ENCODE measurements around the gene SLC16A9. TPM values are rescaled to one million over a fixed set of nuclear protein-coding genes. Genes with fewer than 3 reads are reported as not detected.

SLC16A9 gene
- total RNA-seq, 1 donor from 2014 or later, result 1.8 TPM

GRCh38 chr10:59724098-59724938 lies 14.7 kb upstream of the SLC16A9 start:
- ATAC-seq (no peak), DNase-seq (ENCODE audit: low spot score) (no peak)
- intact Hi-C loops (cut with DNase I), result no loop called here

- DNase-seq (ENCODE audit: low spot score) (no peak), ATAC-seq (no peak)
- intact Hi-C loops (cut with DNase I), result no loop called here
Measured at GRCh38 chr10:59720377-59720776, 10.7 kb upstream of the SLC16A9 start.

- DNase-seq (ENCODE audit: low spot score) (no peak), ATAC-seq (no peak)
- intact Hi-C loops (cut with DNase I), result no loop called here
Measured at GRCh38 chr10:59719374-59719773, 9.7 kb upstream of the SLC16A9 start.

- ATAC-seq (no peak), DNase-seq (ENCODE audit: low spot score) (no peak)
- intact Hi-C loops (cut with DNase I), result no loop called here
Measured at GRCh38 chr10:59718257-59718656, 8.6 kb upstream of the SLC16A9 start.

- no peak for DNase-seq (ENCODE audit: low spot score)
- intact Hi-C loops (cut with DNase I), result no loop called here
- no peak for ATAC-seq
Measured at GRCh38 chr10:59713196-59713821, 3.7 kb upstream of the SLC16A9 start.

GRCh38 chr10:59711871-59712494 lies 2.3 kb upstream of the SLC16A9 start:
- intact Hi-C loops (cut with DNase I), result no loop called here
- DNase-seq (ENCODE audit: low spot score), result no peak
- ATAC-seq, result no peak

GRCh38 chr10:59708816-59709394 lies 745 bp downstream of the SLC16A9 start:
- DNase-seq (ENCODE audit: low spot score) (peak; percentile 63), ATAC-seq (no peak)
- intact Hi-C loops (cut with DNase I), result no loop called here

GRCh38 chr10:59706851-59707797 lies 2.5 kb downstream of the SLC16A9 start:
- DNase-seq (ENCODE audit: low spot score) (no peak), ATAC-seq (no peak)
- intact Hi-C loops (cut with DNase I), result no loop called here

GRCh38 chr10:59705931-59706330 lies 3.7 kb downstream of the SLC16A9 start:
- ATAC-seq (no peak), DNase-seq (ENCODE audit: low spot score) (no peak)
- intact Hi-C loops (cut with DNase I), result no loop called here

GRCh38 chr10:59704630-59705029 lies 5.0 kb downstream of the SLC16A9 start:
- intact Hi-C loops (cut with DNase I), result no loop called here
- DNase-seq (ENCODE audit: low spot score), result no peak
- ATAC-seq, result no peak

- intact Hi-C loops (cut with DNase I), result no loop called here
- no peak for DNase-seq (ENCODE audit: low spot score)
- ATAC-seq, result no peak
Measured at GRCh38 chr10:59702347-59702746, 7.3 kb downstream of the SLC16A9 start.

GRCh38 chr10:59700709-59701108 lies 8.9 kb downstream of the SLC16A9 start:
- ATAC-seq (no peak), DNase-seq (ENCODE audit: low spot score) (no peak)
- intact Hi-C loops (cut with DNase I), result no loop called here

- intact Hi-C loops (cut with DNase I), result no loop called here
- ATAC-seq, result no peak
Measured at GRCh38 chr10:59698326-59698725, 11.3 kb downstream of the SLC16A9 start.

GRCh38 chr10:59695637-59696036 lies 14.0 kb downstream of the SLC16A9 start:
- no peak for DNase-seq (ENCODE audit: low spot score)
- no peak for ATAC-seq
- intact Hi-C loops (cut with DNase I), result no loop called here

More at GRCh38 chr10:59698326-59698725, 11.3 kb downstream of the SLC16A9 start:
- no peak for DNase-seq (ENCODE audit: low spot score)

GRCh38 chr10:59694936-59695335 lies 14.7 kb downstream of the SLC16A9 start:
- ATAC-seq (no peak), DNase-seq (ENCODE audit: low spot score) (no peak)
- intact Hi-C loops (cut with DNase I), result no loop called here

GRCh38 chr10:59692113-59692512 lies 17.5 kb downstream of the SLC16A9 start:
- DNase-seq (ENCODE audit: low spot score) (no peak), ATAC-seq (no peak)
- intact Hi-C loops (cut with DNase I), result no loop called here

GRCh38 chr10:59688921-59689351 lies 20.7 kb downstream of the SLC16A9 start:
- no peak for ATAC-seq
- no peak for DNase-seq (ENCODE audit: low spot score)
- intact Hi-C loops (cut with DNase I), result loop anchor here (2.0 kb wide), 1 partner anchor 160 kb away; no protein-coding TSS in a partner anchor

- no peak for DNase-seq (ENCODE audit: low spot score)
- intact Hi-C loops (cut with DNase I), result loop anchor here (2.0 kb wide), 1 partner anchor 161 kb away; no protein-coding TSS in a partner anchor
- no peak for ATAC-seq
Measured at GRCh38 chr10:59687657-59688056, 22.0 kb downstream of the SLC16A9 start.

- intact Hi-C loops (cut with DNase I), result no loop called here
- ATAC-seq (no peak), DNase-seq (ENCODE audit: low spot score) (no peak)
Measured at GRCh38 chr10:59684006-59684405, 25.6 kb downstream of the SLC16A9 start.

All from sciatic nerve (tissue), 2 donors.